ENCODE results near the gene DAP.

DAP gene

GRCh38 chr5:10735569-10736276, 25.3 kb downstream of the DAP start:
- no peaks in the 10 kb centered on the region for H3K27me3 Mint-ChIP-seq
- peak; percentile 94 to 97 for ATAC-seq (replicated peaks)
- H3K4me1 Mint-ChIP-seq, result peaks cover 37 to 67% of the 10 kb centered on the region in 2 donors
- peak; percentile 75 for DNase-seq
- H3K36me3 Mint-ChIP-seq, result peaks cover 34 to 69% of the 10 kb centered on the region in 2 donors
- peak overlapping the region; percentile 90 for H3K27ac Mint-ChIP-seq
- peaks cover 4 to 9% of the 10 kb centered on the region in 2 donors for H3K9me3 Mint-ChIP-seq
- peak overlapping the region; percentile 14 to 46 for H3K4me3 Mint-ChIP-seq

- H3K27me3 Mint-ChIP-seq, result no peaks in the 10 kb centered on the region
- no peak overlapping the region for H3K4me3 Mint-ChIP-seq
- H3K27ac Mint-ChIP-seq, result peak overlapping the region; percentile 44
- peaks cover 30 to 64% of the 10 kb centered on the region in 2 donors for H3K36me3 Mint-ChIP-seq
- peaks cover 40 to 74% of the 10 kb centered on the region in 2 donors for H3K4me1 Mint-ChIP-seq
- no peak for DNase-seq
- no peak for ATAC-seq (replicated peaks)
- peaks cover 2 to 5% of the 10 kb centered on the region in 2 donors for H3K9me3 Mint-ChIP-seq
These were observed 26.1 kb downstream of the DAP start for GRCh38 chr5:10734832-10735523.

- H3K4me1 Mint-ChIP-seq, result peaks cover 48 to 82% of the 10 kb centered on the region in 2 donors
- DNase-seq, result no peak
- no peaks in the 10 kb centered on the region for H3K27me3 Mint-ChIP-seq
- H3K27ac Mint-ChIP-seq, result peak overlapping the region; percentile 31
- peaks cover 33 to 66% of the 10 kb centered on the region in 2 donors for H3K36me3 Mint-ChIP-seq
- H3K4me3 Mint-ChIP-seq, result peak overlapping the region in 1 of 2 donors; percentile 14
- H3K9me3 Mint-ChIP-seq, result peaks cover 0 to 4% of the 10 kb centered on the region in 2 donors
- ATAC-seq (replicated peaks), result no peak
These were observed 26.9 kb downstream of the DAP start for GRCh38 chr5:10734037-10734709.

- DNase-seq (no peak), ATAC-seq (replicated peaks) (no peak)
- H3K4me3 Mint-ChIP-seq, result no peak overlapping the region
- peaks cover 35 to 62% of the 10 kb centered on the region in 2 donors for H3K36me3 Mint-ChIP-seq
- no peaks in the 10 kb centered on the region for H3K27me3 Mint-ChIP-seq
- H3K9me3 Mint-ChIP-seq, result peaks cover 0 to 4% of the 10 kb centered on the region in 2 donors
- H3K4me1 Mint-ChIP-seq, result peaks cover 53 to 90% of the 10 kb centered on the region in 2 donors
- H3K27ac Mint-ChIP-seq, result peak overlapping the region; percentile 66
These were observed 27.6 kb downstream of the DAP start for GRCh38 chr5:10733426-10733825.

GRCh38 chr5:10731913-10732312, 29.1 kb downstream of the DAP start:
- peak overlapping the region; percentile 15 to 40 for H3K4me3 Mint-ChIP-seq
- peaks cover 32 to 59% of the 10 kb centered on the region in 2 donors for H3K36me3 Mint-ChIP-seq
- peaks cover 0 to 4% of the 10 kb centered on the region in 2 donors for H3K9me3 Mint-ChIP-seq
- DNase-seq (no peak), ATAC-seq (replicated peaks) (no peak)
- no peaks in the 10 kb centered on the region for H3K27me3 Mint-ChIP-seq
- peaks cover 61 to 93% of the 10 kb centered on the region in 2 donors for H3K4me1 Mint-ChIP-seq
- peak overlapping the region; percentile 62 for H3K27ac Mint-ChIP-seq

GRCh38 chr5:10730043-10730351, 31.0 kb downstream of the DAP start:
- Mint-ChIP-seq H3K4me3 (peak overlapping the region in 1 of 2 donors; percentile 11), H3K9me3 (peaks cover 0 to 4% of the 10 kb centered on the region in 2 donors), H3K27ac (no peak overlapping the region), H3K4me1 (peaks cover 59 to 93% of the 10 kb centered on the region in 2 donors), H3K27me3 (no peaks in the 10 kb centered on the region), H3K36me3 (peaks cover 43 to 65% of the 10 kb centered on the region in 2 donors)
- DNase-seq (no peak), ATAC-seq (replicated peaks) (no peak)

GRCh38 chr5:10729320-10730042, 31.6 kb downstream of the DAP start:
- no peak for DNase-seq
- Mint-ChIP-seq H3K4me1 (peaks cover 59 to 90% of the 10 kb centered on the region in 2 donors), H3K36me3 (peaks cover 46 to 68% of the 10 kb centered on the region in 2 donors), H3K27ac (no peak overlapping the region), H3K9me3 (peaks cover 0 to 4% of the 10 kb centered on the region in 2 donors), H3K4me3 (peak overlapping the region; percentile 10 to 18), H3K27me3 (no peaks in the 10 kb centered on the region)
- ATAC-seq (replicated peaks), result peak; percentile 38 to 63

GRCh38 chr5:10728679-10729078, 32.4 kb downstream of the DAP start:
- Mint-ChIP-seq H3K4me1 (peaks cover 53 to 83% of the 10 kb centered on the region in 2 donors), H3K27ac (peak overlapping the region; percentile 6), H3K9me3 (peaks cover 0 to 4% of the 10 kb centered on the region in 2 donors), H3K36me3 (peaks cover 47 to 62% of the 10 kb centered on the region in 2 donors), H3K27me3 (no peaks in the 10 kb centered on the region), H3K4me3 (no peak overlapping the region)
- no peak for DNase-seq
- no peak for ATAC-seq (replicated peaks)

- H3K9me3 Mint-ChIP-seq, result peaks cover 0 to 4% of the 10 kb centered on the region in 2 donors
- H3K36me3 Mint-ChIP-seq, result peaks cover 54 to 61% of the 10 kb centered on the region in 2 donors
- H3K27ac Mint-ChIP-seq, result no peak overlapping the region
- no peaks in the 10 kb centered on the region for H3K27me3 Mint-ChIP-seq
- DNase-seq (no peak), ATAC-seq (replicated peaks) (no peak)
- H3K4me3 Mint-ChIP-seq, result no peak overlapping the region
- H3K4me1 Mint-ChIP-seq, result peaks cover 49 to 75% of the 10 kb centered on the region in 2 donors
These were observed 33.2 kb downstream of the DAP start for GRCh38 chr5:10727861-10728260.

GRCh38 chr5:10726913-10727517, 34.0 kb downstream of the DAP start:
- Mint-ChIP-seq H3K4me3 (peak overlapping the region; percentile 46 to 47), H3K27ac (peak overlapping the region; percentile 61), H3K4me1 (peaks cover 42 to 69% of the 10 kb centered on the region in 2 donors), H3K27me3 (no peaks in the 10 kb centered on the region), H3K9me3 (peaks cover 0 to 1% of the 10 kb centered on the region in 2 donors), H3K36me3 (peaks cover 56 to 59% of the 10 kb centered on the region in 2 donors)
- DNase-seq (peak; percentile 66), ATAC-seq (replicated peaks) (peak; percentile 95 to 96)

GRCh38 chr5:10726179-10726912, 34.7 kb downstream of the DAP start:
- Mint-ChIP-seq H3K4me1 (peaks cover 42 to 65% of the 10 kb centered on the region in 2 donors), H3K36me3 (peaks cover 56 to 57% of the 10 kb centered on the region in 2 donors), H3K4me3 (peak overlapping the region in 1 of 2 donors; percentile 46), H3K27me3 (no peaks in the 10 kb centered on the region), H3K27ac (peak overlapping the region; percentile 22), H3K9me3 (peaks cover 0 to 1% of the 10 kb centered on the region in 2 donors)
- ATAC-seq (replicated peaks) (peak; percentile 44 to 50), DNase-seq (no peak)

- ATAC-seq (replicated peaks), result no peak
- Mint-ChIP-seq H3K36me3 (peaks cover 59 to 60% of the 10 kb centered on the region in 2 donors), H3K9me3 (peaks cover 0 to 1% of the 10 kb centered on the region in 2 donors), H3K27ac (peak overlapping the region; percentile 59), H3K27me3 (no peaks in the 10 kb centered on the region), H3K4me1 (peaks cover 42 to 62% of the 10 kb centered on the region in 2 donors), H3K4me3 (no peak overlapping the region)
- no peak for DNase-seq
These were observed 35.4 kb downstream of the DAP start for GRCh38 chr5:10725636-10726035.

All from stimulated activated naive B cell treated with anti-CD40 and anti-IgM and Interleukin-4, amounts not matched to agents 10 μg/mL and 1 μg/mL and 100 μg/mL, for 72 hours (primary cell).